PC-9 (cell line): ENCODE data around the gene RMC1. TPM values are rescaled to one million over a fixed set of nuclear protein-coding genes. Genes with fewer than 3 reads are reported as not detected.

Source experiments
- BruUV-seq: library from RNA; stranded (reverse); fragments of 400-500 nt; replicated peaks from 2 replicates; lab custom pipeline; 2021; lab: Mats Ljungman, UMichigan
- CTCF ChIA-PET: fragments of 300-600 bp; sonication (Branson Sonifier 250); formaldehyde crosslinking; loops from one replicate; lab custom pipeline; 2022; ENCODE audit warnings: antibody characterized with exemption; lab: Charles Lee
- POLR2A ChIA-PET: fragments of 300-600 bp; sonication (Branson Sonifier 250); formaldehyde crosslinking; loops from one replicate; lab custom pipeline; 2022; ENCODE audit warnings: antibody characterized with exemption; ENCODE audit not compliant: unreplicated experiment; lab: Charles Lee
- DNase-seq, 2 experiments: peaks; one replicate each; pipeline versions ENCODE4 v3.0.0 to v3.0.0-alpha.2; 2015 to 2022; ENCODE audit warnings: mixed read lengths in 1 of 2
- H2AFZ ChIP-seq: fragments of 200-600 bp; sonication (generic); 2 replicates; pipeline ENCODE4 v1.8.1; 2017; ENCODE audit warnings: antibody characterized with exemption
- H3F3A ChIP-seq: fragments of 200-600 bp; sonication (generic); 2 replicates; pipeline ENCODE4 v1.8.1; 2017; ENCODE audit warnings: antibody characterized with exemption, mild to moderate bottlenecking, low read depth; ENCODE audit not compliant: insufficient read depth
- H3K27ac ChIP-seq: fragments of 200-600 bp; sonication (generic); 2 replicates; pipeline ENCODE4 v1.6.1; 2016; ENCODE audit warnings: mixed run types
- H3K27me3 ChIP-seq: fragments of 200-600 bp; sonication (generic); 2 replicates; pipeline ENCODE4 v1.6.1; 2016; ENCODE audit warnings: low read depth, mixed run types; ENCODE audit not compliant: insufficient read depth
- H3K36me3 ChIP-seq: fragments of 200-600 bp; sonication (generic); 2 replicates; pipeline ENCODE4 v1.6.1; 2016; ENCODE audit warnings: low read depth, mixed run types
- H3K4me1 ChIP-seq: fragments of 200-600 bp; sonication (generic); replicated peaks from 2 replicates; pipeline ENCODE4 v1.6.1; 2016; ENCODE audit warnings: mixed run types; ENCODE audit not compliant: insufficient read depth
- H3K4me2 ChIP-seq: fragments of 200-600 bp; sonication (generic); 2 replicates; pipeline ENCODE4 v1.6.1; 2017; ENCODE audit warnings: mixed run types
- H3K4me3 ChIP-seq: fragments of 200-600 bp; sonication (generic); 2 replicates; pipeline ENCODE4 v1.6.1; 2016; ENCODE audit warnings: mixed run types
- H3K79me2 ChIP-seq: fragments of 200-600 bp; sonication (generic); 2 replicates; pipeline ENCODE4 v1.6.1; 2017; ENCODE audit warnings: low read depth, mixed run types
- H3K9me2 ChIP-seq: fragments of 200-600 bp; sonication (generic); 2 replicates; pipeline ENCODE4 v1.8.1; 2017; ENCODE audit warnings: mild to moderate bottlenecking; ENCODE audit not compliant: insufficient read depth
- H3K9me3 ChIP-seq: fragments of 200-600 bp; sonication (generic); 2 replicates; pipeline ENCODE4 v1.8.1; 2016; ENCODE audit warnings: low read depth; ENCODE audit not compliant: insufficient read depth
- H4K20me1 ChIP-seq: fragments of 200-600 bp; sonication (generic); 2 replicates; pipeline ENCODE4 v1.8.1; 2017; ENCODE audit not compliant: insufficient read depth
- EZH2 ChIP-seq: fragments of 200-600 bp; sonication (generic); IDR thresholded peaks from 2 replicates; pipeline ENCODE4 v1.8.0; 2017; ENCODE audit warnings: antibody characterized with exemption, low read depth
- intact Hi-C: fragments of 100-400 bp; cut with micrococcal nuclease; formaldehyde crosslinking; loops from one replicate; pipeline ENCODE4 v1.10.0; 2022; ENCODE audit not compliant: unreplicated experiment
- total RNA-seq: library from RNA; stranded (reverse); gene quantifications from 2 replicates; pipeline ENCODE4 v1.2.3, GENCODE V29; 2021
- TF ChIP-seq, protein P1 (sequence below): fragments of 200-600 bp; sonication (generic); conservative IDR thresholded peaks from 2 replicates; pipeline ENCODE4 v1.6.1; 2017; ENCODE audit warnings: mixed run types, antibody characterized with exemption, mild to moderate bottlenecking, moderate library complexity

RMC1 gene
- total RNA-seq, 1 experiment from 2014 or later, result 19.6 TPM

DNA sequence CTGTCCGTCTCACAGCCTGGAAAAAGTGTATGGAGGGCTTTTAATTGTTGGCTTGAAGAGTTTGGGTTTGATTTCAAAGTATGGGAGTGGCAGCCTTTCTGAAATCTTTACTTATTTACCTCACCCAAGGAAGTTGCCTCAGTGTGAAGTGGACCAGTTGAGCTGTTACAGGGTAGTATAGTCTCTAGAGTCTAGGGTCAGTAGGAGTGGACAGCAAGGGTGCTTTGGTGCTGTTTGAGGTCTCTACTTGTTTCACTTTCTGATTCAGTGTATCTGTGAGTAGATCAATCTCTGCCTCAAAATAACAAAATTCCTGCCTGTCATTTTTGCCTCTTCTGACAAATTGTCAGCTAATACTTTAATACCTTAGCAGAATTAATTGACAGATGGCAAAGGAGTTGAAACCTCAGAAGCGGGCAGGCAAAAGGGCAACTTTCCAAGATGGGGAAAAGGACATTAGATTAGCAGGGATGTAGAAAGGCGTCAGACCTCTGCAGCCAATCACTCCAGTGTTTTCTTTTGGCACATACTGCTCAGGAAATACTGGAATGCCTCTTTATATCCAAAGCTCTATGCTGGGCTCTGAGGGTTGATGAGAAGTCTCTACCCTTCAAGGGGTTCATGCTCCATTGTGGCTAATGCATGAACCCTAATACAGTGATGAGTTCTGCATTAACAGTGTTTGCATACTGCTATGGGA, 44.3 kb upstream of the RMC1 start:
- intact Hi-C loops, result no loop called here
- H3K27me3 ChIP-seq, result no peaks in the 10 kb centered on the region
- H3K79me2 ChIP-seq, result peaks cover 78% of the 10 kb centered on the region
- H2AFZ ChIP-seq, result no peak overlapping the region
- peaks cover 25% of the 10 kb centered on the region for H3K4me1 ChIP-seq
- no peak for DNase-seq
- no TSS peak for BruUV-seq
- H3K36me3 ChIP-seq, result no peaks in the 10 kb centered on the region
- H3K27ac ChIP-seq, result no peak overlapping the region
- H3K9me3 ChIP-seq, result no peaks in the 10 kb centered on the region
- peaks cover 9% of the 10 kb centered on the region; the same call in 1 of the 2 replicates for H3F3A ChIP-seq
- TF ChIP-seq, protein P1, sequence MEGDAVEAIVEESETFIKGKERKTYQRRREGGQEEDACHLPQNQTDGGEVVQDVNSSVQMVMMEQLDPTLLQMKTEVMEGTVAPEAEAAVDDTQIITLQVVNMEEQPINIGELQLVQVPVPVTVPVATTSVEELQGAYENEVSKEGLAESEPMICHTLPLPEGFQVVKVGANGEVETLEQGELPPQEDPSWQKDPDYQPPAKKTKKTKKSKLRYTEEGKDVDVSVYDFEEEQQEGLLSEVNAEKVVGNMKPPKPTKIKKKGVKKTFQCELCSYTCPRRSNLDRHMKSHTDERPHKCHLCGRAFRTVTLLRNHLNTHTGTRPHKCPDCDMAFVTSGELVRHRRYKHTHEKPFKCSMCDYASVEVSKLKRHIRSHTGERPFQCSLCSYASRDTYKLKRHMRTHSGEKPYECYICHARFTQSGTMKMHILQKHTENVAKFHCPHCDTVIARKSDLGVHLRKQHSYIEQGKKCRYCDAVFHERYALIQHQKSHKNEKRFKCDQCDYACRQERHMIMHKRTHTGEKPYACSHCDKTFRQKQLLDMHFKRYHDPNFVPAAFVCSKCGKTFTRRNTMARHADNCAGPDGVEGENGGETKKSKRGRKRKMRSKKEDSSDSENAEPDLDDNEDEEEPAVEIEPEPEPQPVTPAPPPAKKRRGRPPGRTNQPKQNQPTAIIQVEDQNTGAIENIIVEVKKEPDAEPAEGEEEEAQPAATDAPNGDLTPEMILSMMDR, result no peak
- TF ChIP-seq EZH2, result no peak
- ChIA-PET POLR2A (interaction anchor here (0.6 kb wide), 2 partner anchors 16 to 36 kb away, joined by 6 read pairs; no protein-coding TSS in a partner anchor), CTCF (no interaction called here)
- peaks cover 39% of the 10 kb centered on the region for H4K20me1 ChIP-seq
- no peak overlapping the region for H3K4me2 ChIP-seq
- no peaks in the 10 kb centered on the region for H3K9me2 ChIP-seq
- no peak overlapping the region for H3K4me3 ChIP-seq

DNA sequence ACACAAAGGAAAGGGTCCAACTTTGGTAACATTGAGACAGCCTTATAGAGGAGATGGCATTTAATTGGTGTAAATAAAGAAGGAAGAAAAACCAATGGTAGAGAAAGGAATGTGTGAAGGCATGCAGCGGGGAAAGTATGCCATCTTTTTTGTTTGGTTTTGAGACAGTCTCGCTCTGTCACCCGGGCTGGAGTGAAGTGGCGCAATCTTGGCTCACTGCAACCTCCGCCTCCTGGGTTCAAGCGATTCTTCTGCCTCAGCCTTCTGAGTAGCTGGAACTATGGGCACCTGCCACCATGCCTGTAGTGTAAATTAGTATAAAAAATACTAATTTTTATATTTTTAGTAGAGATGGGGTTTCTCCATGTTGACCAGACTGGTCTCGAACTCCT, 43.8 kb upstream of the RMC1 start:
- no peak for DNase-seq
- intact Hi-C loops, result no loop called here
- no peaks in the 10 kb centered on the region for H3K36me3 ChIP-seq
- peaks cover 72% of the 10 kb centered on the region for H3K79me2 ChIP-seq
- no peak overlapping the region for H2AFZ ChIP-seq
- peaks cover 39% of the 10 kb centered on the region for H4K20me1 ChIP-seq
- ChIA-PET POLR2A (interaction anchor here (0.6 kb wide), 1 partner anchor 17 kb away, joined by 6 read pairs; no protein-coding TSS in a partner anchor), CTCF (no interaction called here)
- TF ChIP-seq, protein P1, result no peak
- no peak for TF ChIP-seq EZH2
- H3K27me3 ChIP-seq, result no peaks in the 10 kb centered on the region
- peaks cover 4% of the 10 kb centered on the region; the same call in 1 of the 2 replicates for H3F3A ChIP-seq
- H3K9me2 ChIP-seq, result no peaks in the 10 kb centered on the region
- peaks cover 22% of the 10 kb centered on the region for H3K4me1 ChIP-seq
- no peak overlapping the region for H3K4me3 ChIP-seq
- no TSS peak for BruUV-seq
- H3K9me3 ChIP-seq, result no peaks in the 10 kb centered on the region
- H3K27ac ChIP-seq, result no peak overlapping the region
- H3K4me2 ChIP-seq, result no peak overlapping the region

DNA sequence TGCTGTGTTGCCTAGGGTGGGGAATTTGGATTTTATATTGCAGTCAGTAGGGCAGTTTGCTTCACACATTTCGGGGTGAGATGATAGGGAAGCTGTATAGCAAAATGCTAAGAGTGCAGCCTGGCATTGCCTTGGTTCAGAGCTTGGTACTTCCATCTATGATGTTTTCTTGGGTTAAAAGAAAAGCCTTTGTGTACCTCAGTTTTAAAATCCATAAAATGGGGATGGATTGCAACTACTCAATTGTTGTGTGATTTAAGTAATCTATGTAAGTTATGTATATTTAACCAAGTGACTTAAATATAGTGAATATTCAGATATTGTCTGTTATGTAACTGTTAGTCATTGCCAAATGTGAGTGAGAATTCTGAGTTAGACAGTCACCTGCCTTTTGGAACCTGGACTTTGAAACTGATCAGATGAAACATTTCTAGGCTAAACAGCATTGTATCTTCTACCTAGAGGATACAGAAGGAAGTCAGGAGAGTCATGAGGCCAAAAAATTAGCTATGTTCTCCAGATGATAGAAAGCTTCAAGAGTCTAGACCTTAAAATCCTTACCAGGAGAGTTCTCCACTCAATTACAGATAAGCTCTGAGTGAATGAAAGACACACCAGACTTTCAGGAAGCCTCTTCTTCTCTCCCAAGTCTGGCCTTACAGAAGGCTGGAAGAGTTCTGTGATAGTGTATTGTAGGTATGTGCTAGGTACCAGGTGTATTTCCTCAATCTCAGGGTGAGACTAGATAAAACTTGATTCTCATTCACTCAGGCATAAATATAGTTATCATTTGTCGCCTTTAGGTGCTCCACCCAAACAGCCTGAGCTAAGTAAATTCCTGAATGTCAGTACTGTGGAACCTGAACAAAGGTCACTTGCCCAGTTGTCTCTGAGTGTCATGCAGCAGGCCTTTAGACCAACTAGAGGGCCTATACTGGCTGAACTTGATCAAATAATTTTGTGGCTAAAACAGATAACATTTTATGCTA, 42.7 kb upstream of the RMC1 start:
- 0 out of 2 replicates have a peak, but pooled peaks cover 4% of the 10 kb centered on the region for H3F3A ChIP-seq
- H3K9me2 ChIP-seq, result no peaks in the 10 kb centered on the region
- peaks cover 62% of the 10 kb centered on the region for H3K79me2 ChIP-seq
- intact Hi-C loops, result no loop called here
- H4K20me1 ChIP-seq, result peaks cover 39% of the 10 kb centered on the region
- H3K27me3 ChIP-seq, result no peaks in the 10 kb centered on the region
- no TSS peak for BruUV-seq
- no peak for DNase-seq
- TF ChIP-seq EZH2, result no peak
- TF ChIP-seq, protein P1, result no peak
- ChIA-PET POLR2A (interaction anchor here (0.6 to 0.7 kb wide), 2 partner anchors 353 to 368 kb away, joined by 6 to 8 read pairs; no protein-coding TSS in a partner anchor), CTCF (no interaction called here)
- H3K9me3 ChIP-seq, result no peaks in the 10 kb centered on the region
- H3K4me3 ChIP-seq, result no peak overlapping the region
- 0 out of 2 replicates have a peak, but pooled peaks cover under 1% of the 10 kb centered on the region for H3K36me3 ChIP-seq
- H3K4me1 ChIP-seq, result peaks cover 14% of the 10 kb centered on the region
- peak overlapping the region; percentile 34 for H3K27ac ChIP-seq
- no peak overlapping the region for H2AFZ ChIP-seq
- no peak overlapping the region; the same call in 1 of the 2 replicates for H3K4me2 ChIP-seq
